GM21786 (cell line): ENCODE results near the gene SNRK.
"Not testable (repeated sequence)": the region's sequence is repeated elsewhere in the genome, so short reads cannot be mapped to it uniquely, and the experiment has no call there.

Experiments used
- ATAC-seq: cut with Tn5 transposase; IDR thresholded peaks from one replicate; pipeline ENCODE4 v1.9.1; 2021; ENCODE audit not compliant: unreplicated experiment

SNRK gene

DNA sequence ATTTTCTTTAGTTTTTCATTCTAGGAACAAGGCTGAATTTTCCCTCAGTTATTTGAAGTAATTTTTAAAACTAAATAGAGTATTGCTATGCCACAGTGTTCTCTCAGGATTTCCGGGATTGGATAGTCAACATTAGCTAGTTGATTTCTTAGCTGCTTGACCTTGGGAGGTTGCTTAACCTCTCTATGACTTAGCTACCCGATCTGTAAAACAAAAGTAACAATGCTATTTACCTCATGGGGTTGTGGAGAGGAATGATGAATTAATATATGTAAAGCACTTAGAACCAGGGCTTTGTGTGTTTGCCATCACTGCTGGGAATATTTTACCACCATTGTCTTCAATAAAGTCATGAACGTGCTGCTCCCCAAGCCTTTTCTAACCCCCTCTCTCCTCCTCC is 57.5 kb downstream of the SNRK start:
- ATAC-seq = no peak

DNA sequence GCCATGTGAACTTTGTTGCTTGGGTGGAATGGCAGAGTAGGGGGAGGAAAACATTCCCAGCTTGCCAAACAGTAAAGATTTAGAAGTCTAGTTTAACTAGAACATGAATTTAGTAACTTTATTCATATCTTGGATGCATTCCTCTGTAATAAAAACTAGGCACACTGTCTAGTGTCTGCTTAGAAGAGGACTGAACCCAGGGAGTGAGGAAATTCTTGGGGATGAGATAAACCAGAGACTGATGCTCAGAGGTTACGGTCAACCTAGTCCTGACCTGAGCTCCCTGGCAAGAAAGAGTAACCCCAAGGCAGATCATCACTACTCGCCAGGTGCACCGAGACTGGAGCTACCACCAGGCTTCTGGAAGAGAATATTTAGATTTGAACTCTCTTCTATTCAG is 58.2 kb downstream of the SNRK start:
- no peak for ATAC-seq

DNA sequence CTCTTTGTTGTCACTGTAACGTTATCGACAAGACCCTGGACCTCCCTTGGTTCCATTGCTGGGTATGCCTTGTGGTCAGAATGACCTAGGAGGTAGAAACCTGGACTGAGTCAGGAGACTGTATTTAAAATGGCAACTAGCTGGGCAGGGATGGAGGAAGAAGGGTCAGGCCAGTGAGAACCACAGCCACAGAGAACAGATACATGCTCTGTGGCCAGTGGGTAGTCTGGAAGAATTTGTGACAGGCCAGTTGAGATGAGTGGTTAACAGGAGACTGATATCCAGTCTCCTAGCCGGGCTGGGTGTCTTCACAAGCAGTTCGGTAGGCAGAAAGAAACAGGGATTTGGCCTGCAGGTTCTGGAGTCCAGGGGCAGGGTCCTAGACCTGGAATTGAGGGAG is 58.9 kb downstream of the SNRK start:
- ATAC-seq = no peak

DNA sequence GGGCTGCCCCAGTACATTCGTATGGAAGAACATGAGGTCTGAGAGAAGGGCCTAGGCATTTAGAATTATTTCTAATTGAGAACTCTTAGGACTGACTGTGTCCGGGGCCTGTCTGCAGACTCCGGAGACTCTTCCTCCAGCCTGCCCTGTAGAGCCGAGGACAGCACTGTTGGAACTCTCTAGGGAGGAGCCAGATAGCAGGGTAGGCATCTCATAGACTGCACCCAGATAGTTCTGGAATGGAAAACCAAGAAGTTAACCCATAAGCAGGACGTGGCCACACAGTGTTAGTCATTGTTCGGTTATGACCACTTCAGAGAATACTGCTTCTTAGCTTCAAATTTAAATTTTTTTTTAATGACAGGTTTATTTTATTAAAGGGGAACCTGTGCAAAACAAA is 59.5 kb downstream of the SNRK start:
- ATAC-seq = no peak

DNA sequence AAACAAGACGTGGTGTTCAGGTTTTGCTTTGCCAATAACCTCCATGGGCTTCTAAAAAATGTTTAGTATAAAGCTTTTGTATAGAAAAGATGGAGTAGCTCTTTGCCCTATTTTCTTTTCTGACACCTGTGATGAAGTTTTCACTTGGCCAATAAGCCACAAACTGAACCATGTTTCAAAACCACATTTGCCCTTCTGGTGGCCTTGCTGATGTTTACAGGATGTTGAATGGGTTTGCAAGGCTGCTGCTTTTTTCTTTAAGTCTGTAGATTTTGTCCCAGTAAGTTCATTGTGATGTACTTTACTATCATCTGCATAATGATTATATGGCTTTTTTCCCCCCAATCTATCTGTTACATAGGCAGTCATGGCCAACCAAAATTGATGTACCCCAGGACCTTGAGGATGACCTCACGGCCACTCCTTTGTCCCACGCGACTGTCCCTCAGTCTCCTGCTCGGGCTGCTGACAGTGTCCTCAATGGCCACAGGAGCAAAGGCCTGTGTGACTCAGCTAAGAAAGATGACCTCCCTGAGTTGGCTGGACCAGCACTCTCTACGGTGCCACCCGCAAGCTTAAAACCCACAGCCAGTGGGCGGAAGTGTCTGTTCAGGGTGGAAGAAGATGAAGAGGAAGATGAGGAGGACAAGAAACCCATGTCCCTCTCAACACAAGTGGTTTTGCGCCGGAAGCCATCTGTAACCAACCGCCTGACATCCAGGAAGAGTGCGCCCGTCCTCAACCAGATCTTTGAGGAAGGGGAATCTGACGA is 60.8 kb downstream of the SNRK start:
- ATAC-seq = no peak

GRCh38 chr3:43347774-43348173 is 61.4 kb downstream of the SNRK start:
- no peak for ATAC-seq

GRCh38 chr3:43348350-43348749 is 62.0 kb downstream of the SNRK start:
- ATAC-seq = no peak

DNA sequence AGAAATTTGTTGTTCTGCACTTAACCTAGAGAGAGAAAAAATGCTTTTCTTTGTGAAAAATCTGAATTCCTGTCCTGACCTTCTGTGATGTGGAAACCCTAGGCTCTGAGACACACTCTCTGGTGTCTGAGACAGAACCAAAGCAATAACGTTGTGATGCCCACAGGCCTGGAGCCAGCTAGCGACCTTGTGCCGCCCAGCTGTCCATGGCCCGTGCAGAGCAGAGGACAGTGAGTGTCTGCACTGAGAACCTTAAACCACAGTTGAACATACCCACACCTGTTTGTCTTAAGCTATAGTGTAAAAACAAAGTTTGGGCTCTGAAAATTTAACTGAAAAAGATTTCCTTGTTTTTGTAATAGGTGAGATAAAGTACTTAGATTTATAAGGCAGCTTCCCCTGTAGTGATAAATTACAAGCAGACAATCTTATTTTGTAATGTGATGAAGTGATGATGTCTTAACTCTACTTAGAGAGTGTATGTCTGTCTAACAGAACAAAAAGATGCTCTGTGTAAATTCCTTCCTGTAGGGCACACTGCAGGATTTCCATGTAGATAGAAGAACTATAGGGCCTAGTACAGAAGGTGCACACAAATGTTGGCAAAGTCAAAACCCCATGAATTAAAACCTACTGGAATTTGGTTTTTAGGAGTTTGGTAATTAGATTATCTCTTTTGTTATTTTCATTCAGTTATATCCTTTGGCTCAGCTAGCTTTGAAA is 62.7 kb downstream of the SNRK start:
- no peak for ATAC-seq

DNA sequence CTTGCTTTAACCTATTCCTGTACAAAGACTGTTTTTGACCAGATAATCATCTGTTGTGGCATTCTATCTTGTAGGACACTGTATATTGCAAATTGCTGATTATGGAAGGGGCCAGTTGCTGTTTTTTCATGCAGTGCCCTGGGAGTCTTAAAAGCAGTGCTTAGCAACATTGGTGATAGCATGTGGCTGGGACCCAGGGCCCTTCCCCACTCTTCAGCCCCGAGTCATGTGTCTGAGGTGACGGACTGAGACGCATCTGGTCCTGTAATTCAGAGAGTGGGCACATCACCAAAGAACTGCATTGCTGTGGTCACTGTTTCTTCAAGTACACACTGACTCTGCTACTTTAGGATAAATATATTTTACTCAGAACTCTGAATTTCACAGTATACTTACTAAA is 63.4 kb downstream of the SNRK start:
- ATAC-seq = no peak

DNA sequence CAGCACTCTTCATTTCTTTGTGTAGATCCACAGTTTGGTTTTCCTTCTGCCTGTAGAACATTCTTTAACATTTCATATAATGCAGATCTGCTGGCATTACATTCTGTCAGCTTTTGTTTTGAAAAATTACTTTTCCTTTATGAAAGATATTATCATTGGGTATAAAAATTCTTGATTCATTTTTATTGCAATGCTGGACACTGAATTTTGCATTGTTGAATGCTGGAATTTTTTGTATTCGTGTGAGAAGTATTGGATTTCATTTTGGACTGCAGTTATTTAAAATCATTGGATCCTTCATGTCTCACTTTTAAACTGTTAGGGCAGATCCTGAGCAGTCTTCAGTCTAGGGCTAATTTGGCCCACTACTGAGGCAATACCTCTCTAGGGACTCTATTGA is 67.1 kb downstream of the SNRK start:
- no peak for ATAC-seq

- ATAC-seq = no peak
Observed at GRCh38 chr3:43353923-43354670, 67.8 kb downstream of the SNRK start.

- ATAC-seq = not testable (repeated sequence)
Observed at GRCh38 chr3:43356033-43356432, 69.7 kb downstream of the SNRK start.

DNA sequence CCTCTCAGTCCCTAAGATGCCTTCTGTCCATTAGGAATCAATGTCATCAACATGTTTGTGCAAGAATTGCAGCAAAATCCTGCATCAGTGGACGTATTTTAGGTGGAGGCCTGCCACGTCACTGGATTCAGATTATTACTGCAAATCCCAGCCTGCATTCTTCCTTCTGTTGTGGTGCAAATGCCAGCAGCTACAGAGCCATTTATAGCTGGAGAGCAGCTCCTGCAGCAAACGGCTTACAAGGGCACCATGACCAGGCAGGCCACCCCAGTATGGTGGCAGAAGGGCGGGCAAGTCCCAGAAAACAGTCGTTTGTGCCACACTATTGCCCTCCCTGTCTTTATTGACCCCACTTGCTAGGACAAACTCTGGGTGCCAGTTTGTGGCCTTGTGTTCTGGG is 74.7 kb downstream of the SNRK start:
- no peak for ATAC-seq

DNA sequence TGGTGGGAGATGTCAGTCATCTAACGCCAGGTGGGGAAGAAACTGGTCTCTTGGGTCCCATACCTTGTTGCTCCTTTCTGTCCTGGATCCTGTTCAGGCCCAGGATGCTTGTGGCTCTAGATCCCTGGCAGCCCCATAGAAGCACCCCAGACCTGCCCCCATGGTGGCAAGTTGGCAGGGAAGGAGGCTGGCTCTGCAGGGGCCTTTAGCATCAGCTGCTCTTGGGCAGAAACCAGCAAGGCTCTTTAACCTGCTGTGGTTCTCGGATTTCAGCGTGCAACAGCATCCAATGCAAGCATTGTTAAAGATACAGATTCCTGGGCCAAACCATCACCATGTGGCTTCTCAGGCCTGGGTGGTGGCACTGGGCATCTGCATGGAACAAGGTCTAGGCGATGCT is 75.8 kb downstream of the SNRK start:
- no peak for ATAC-seq

- no peak for ATAC-seq
Observed at GRCh38 chr3:43362961-43363360, 76.6 kb downstream of the SNRK start.

DNA sequence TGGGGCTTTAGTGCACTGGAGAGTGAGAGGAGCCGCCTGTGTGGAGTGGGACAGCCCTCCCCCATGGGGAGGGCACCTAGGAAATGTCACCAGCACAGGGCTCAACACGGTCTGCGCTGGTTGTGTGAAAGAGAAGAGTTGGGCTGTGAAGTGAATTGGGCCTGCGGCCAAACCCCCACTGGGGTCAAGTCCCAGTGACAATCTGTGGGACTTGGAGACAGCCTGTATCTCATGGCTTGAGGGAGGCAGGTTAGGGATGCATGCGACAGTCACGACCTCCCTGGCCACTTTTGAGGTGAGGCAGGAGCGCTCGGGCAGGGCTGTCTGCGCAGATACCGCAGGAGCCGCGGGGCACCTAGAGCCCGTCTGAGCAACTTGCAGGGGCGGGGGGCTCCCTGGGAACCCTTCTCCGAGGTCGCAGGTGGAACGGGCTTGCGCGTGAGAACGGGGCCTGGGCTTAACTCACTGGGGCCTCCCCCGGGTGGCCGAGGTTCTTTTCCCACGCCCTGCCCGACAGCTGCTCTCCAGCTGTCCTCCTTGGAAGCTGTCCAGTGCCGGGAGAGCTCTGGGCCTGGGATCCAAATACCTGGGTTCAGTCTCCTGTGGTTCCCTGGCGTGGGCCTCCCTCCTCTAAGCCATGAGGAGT is 77.4 kb downstream of the SNRK start:
- ATAC-seq = no peak

DNA sequence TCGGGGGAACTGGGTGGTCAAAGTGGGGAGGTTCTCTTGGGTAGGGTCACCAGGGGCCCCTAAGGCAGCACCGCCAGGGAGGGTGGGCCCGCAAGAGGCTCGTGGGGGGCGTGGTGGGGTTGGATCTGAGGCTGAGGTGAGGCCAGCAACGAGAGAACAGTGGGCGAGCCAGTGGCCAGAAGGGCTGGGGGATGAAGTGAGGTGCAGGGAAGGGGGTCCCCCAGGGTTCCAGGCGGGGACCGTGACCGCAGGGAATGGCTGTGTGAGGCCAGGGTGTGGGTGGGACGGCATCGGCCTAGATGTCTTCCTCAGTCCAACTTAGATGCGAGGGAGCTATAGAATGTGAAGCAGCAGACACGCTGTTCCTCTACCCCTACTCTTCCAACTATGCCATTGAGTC is 78.2 kb downstream of the SNRK start:
- ATAC-seq = no peak

DNA sequence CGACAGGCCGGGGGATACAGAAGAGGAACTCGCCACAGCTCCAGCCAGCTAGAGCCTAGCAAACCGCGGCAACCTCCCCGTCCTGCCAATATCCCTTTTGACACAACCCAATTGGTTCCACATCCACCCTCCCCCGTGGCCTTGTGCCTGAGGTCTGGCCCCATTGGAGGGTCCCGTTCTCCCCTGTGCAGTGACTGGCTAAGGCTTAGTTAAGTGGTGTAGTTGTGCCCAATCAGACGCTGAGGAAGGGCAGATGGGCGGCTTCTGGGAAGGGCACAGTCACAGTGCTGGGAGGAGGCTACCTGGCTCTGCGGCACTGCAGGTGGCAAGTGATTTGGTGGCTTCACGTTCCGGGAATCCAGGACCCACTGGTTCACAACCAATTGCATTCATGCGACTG is 78.6 kb downstream of the SNRK start:
- no peak for ATAC-seq

- no peak for ATAC-seq
Observed at GRCh38 chr3:43365601-43366305, 79.4 kb downstream of the SNRK start.

DNA sequence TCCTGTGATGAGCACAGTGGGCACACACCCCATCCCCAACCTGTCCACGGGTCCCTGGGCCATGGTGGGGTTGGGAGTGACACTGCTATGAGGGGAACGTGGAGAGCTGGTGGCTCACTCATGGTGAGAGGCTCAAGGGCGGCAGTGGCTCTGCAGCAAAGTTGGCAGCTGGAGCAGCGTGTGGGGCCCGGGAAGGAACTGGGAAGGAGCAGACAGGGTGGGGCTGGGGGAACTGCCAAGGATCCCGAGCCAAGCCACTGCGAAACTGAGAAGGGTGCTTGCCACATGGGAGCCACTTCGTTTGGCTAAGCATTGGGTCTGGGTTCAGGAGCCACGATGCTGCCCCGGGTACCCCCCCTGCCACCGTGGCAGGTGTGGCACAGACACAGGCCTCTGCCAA is 80.1 kb downstream of the SNRK start:
- no peak for ATAC-seq

GRCh38 chr3:43366885-43367284 is 80.5 kb downstream of the SNRK start:
- ATAC-seq = no peak
